OCI-LY1 (cell line): Measurements from ENCODE around the gene PTPRS.

Experiments used
- EZH2 ChIP-seq: fragments of 200-600 bp; sonication (generic), shearing (Covaris generic); IDR thresholded peaks from 2 replicates; pipeline ENCODE4 v1.8.0; 2017; ENCODE audit warnings: borderline replicate concordance, mixed run types, mild to moderate bottlenecking, antibody characterized with exemption, low read length, moderate library complexity, mixed read lengths
- TF ChIP-seq, protein P1 (sequence below): fragments of 200-600 bp; sonication (generic), shearing (Covaris generic); IDR thresholded peaks from 2 replicates; pipeline ENCODE4 v1.5.1; 2017; ENCODE audit warnings: mild to moderate bottlenecking, antibody characterized with exemption, low read length, moderate library complexity, mixed read lengths

DNA sequence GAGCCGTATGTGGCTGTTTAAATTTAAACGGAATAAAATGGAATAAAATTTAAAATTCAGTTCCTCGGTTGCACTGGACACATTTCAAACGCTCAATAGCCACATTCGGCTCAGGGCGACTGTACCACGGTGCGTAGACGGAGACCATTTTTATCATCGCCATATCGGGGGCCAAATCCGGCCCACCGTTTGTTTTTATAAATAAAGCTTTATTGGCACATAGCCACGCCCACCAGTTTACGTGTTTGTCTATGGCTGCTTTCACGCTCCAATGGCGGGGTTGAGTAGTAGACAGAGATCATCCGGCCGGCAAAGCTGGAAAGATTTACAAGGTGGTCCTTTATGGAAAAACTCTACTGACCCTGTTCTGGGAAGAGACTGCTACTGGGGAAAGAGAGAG, 33.0 kb downstream of the PTPRS start:
- TF ChIP-seq, protein P1, sequence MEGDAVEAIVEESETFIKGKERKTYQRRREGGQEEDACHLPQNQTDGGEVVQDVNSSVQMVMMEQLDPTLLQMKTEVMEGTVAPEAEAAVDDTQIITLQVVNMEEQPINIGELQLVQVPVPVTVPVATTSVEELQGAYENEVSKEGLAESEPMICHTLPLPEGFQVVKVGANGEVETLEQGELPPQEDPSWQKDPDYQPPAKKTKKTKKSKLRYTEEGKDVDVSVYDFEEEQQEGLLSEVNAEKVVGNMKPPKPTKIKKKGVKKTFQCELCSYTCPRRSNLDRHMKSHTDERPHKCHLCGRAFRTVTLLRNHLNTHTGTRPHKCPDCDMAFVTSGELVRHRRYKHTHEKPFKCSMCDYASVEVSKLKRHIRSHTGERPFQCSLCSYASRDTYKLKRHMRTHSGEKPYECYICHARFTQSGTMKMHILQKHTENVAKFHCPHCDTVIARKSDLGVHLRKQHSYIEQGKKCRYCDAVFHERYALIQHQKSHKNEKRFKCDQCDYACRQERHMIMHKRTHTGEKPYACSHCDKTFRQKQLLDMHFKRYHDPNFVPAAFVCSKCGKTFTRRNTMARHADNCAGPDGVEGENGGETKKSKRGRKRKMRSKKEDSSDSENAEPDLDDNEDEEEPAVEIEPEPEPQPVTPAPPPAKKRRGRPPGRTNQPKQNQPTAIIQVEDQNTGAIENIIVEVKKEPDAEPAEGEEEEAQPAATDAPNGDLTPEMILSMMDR, result no peak
- no peak for TF ChIP-seq EZH2
